AG10803 (cell line): Measurements from ENCODE around the gene SEMA4D.

Experiments
- DNase-seq: peaks from one replicate; pipeline ENCODE4 v3.0.0; 2010; ENCODE audit warnings: low read depth
- H3K4me3 ChIP-seq: 2 replicates; pipeline ENCODE4 v1.5.1; 2011; ENCODE audit warnings: mild to moderate bottlenecking, low read length, control low read depth
- CTCF ChIP-seq: conservative IDR thresholded peaks from 2 replicates; pipeline ENCODE4 v1.5.1; 2011; ENCODE audit warnings: mild to moderate bottlenecking, low read length, control low read depth, inconsistent platforms

Gene SEMA4D

DNA sequence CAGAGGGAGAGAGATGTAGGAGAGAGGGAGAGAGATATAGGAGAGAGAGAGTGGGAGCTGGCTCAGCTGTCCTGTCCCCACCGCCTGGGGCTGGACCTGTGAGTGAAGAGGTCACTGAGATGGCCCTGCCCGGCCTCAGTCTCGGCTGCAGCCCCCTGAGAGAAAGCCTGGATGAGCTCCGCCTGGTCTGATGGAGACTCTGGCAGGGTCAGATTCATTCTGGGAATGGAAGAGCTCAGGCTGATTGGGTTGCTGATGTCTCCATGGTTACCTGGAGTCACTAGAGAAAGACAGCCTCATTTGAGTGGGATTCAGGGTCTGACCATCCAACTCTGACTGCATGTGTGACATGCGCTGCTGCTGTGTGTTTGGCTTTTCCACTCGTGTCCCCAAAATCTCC lies 27.1 kb upstream of the SEMA4D start:
- no peak for TF ChIP-seq CTCF
- DNase-seq: no peak
- H3K4me3 ChIP-seq: no peak overlapping the region

DNA sequence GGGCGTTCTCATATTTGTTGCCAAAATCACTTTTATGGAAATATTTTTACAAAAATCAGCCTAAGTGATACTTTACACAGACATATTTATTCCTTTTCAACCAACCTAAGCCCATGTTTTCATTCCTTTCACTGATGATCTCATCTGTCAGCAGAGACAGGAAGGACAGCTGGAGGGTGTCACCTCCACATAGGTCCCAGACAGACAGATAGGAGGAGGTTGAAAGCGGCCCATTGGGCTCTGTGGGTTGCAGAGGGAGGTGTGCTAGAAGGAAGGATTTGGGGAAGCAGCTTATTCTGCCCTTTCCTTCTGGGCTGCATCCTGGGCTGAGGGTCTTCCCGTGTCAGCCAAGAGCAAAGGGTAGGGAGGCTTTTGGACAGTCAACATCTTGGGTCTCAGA lies 26.0 kb upstream of the SEMA4D start:
- no peak for DNase-seq
- TF ChIP-seq CTCF: no peak
- no peak overlapping the region for H3K4me3 ChIP-seq

DNA sequence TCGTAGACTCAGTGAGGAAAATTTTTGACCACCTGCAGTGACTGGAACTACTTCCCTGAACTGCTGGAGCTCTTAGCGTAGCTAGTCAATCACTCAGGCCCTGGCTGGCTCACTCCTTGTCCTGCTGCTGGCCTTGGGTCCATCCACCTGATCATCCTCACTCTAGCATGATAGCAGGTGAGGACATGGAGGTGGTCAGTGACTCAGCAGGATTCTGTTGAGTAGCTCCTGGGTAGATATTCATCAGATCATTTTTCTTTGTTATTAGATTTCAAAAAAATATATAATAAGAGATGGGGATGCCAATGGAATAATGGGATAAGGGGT lies 25.0 kb upstream of the SEMA4D start:
- no peak overlapping the region for H3K4me3 ChIP-seq
- no peak for DNase-seq
- no peak for TF ChIP-seq CTCF

- TF ChIP-seq CTCF: no peak
- no peak overlapping the region for H3K4me3 ChIP-seq
- DNase-seq: no peak
Observed at GRCh38 chr9:89522261-89522958, 24.5 kb upstream of the SEMA4D start.

GRCh38 chr9:89519366-89519805 lies 21.5 kb upstream of the SEMA4D start:
- TF ChIP-seq CTCF: no peak
- DNase-seq: peak; percentile 1
- no peak overlapping the region for H3K4me3 ChIP-seq

- no peak for TF ChIP-seq CTCF
- no peak overlapping the region for H3K4me3 ChIP-seq
- DNase-seq: no peak
Observed at GRCh38 chr9:89518466-89519365, 20.8 kb upstream of the SEMA4D start.

GRCh38 chr9:89515416-89515815 lies 17.5 kb upstream of the SEMA4D start:
- TF ChIP-seq CTCF: no peak
- H3K4me3 ChIP-seq: no peak overlapping the region
- no peak for DNase-seq
